ENCODE data around the gene MYCBPAP. TPM values are rescaled to one million over a fixed set of nuclear protein-coding genes. Genes with fewer than 3 reads are reported as not detected.

The MYCBPAP gene
- total RNA-seq (2022; extraction: Qiagen RNA extraction): 0.53 to 1.0 TPM (median 0.69 TPM) in 5 replicates

DNA sequence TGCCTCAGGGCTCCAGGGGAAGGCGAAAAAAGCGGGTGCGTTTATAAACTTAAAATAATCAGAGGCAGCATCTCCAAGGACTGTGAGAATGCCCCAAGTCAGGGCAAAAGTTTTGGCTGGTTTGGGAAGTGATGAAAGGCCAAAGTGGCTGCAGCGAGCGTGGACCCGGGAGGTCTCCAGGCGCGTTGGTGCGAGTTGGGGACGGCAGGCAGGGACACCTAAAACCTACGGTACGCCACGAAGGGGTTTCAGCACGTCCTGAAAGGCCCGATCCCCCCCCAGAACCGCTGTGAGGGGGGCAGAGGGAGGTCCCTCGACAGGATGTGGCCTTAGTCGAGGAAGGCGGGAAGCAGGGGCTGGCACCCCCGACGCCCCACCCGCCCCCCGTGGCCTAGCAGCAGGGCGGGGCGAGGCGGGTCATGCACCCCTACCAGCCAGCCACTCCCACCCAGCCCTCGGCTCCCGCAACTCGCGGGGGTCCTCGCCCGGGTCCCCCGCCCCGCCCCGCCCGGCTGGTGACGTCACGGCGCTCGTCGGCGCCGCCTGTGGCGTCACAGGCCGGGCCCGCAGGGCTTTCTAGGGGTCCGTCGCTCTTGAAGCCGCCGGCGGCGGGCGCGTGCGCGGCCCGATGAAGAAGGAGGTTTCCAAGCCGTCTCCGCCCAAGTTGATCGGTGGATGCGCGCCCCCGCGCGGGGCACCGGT, at the start of gene MYCBPAP:
Gene MYCBPAP (plus strand): TSS at position 569 of the 702 bp plus-strand sequence. CDS start 236 bp downstream, outside the sequence.

DNA sequence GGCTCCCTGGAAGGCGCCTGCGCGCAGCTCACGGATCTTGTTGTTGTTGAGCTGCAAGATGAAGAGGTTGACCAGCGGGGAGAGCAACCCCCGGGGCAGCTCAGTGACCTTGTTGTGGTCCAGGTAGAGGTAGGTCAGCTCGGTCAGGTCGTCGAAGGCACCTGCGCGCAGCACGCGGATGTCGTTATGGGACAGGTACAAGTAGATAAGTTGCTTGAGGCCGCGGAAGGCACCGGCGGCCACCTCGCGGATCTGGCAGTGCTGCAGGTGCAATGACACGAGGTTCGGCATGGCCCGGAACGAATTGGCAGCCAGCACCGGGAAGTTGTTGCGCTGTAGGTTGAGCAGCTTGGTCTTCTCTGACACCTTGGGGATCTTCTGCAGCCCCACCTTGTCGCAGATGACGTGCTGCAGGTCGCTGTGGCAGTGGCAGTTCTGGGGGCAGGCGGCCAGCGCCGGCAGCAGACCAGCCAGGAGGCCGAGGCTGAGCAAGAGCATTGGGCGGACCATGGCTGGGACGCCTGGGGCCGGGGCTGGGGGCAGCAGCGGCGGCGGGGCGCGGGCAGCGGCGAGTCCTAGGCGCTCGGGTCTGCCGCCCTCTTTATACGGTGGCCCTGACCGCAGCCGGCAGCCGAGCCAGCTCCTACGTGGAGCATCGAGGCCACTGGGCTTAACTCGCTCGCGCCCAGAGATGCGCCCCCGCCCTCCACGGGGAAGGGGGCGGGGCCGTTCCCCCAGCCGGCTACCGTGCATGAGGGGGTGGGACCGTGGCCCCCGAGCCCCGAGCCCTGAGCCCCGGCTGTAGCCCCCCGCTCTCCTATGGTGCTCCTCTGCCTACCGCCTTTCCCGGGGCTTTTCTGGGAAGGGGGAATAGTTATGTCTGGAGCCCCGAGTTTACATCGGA, 39.7 kb upstream of the MYCBPAP start, which contains the start of gene CHAD:
Gene CHAD (minus strand): TSS at position 577 of the 904 bp plus-strand sequence. CDS start 67 bp downstream, at position 510.

DNA sequence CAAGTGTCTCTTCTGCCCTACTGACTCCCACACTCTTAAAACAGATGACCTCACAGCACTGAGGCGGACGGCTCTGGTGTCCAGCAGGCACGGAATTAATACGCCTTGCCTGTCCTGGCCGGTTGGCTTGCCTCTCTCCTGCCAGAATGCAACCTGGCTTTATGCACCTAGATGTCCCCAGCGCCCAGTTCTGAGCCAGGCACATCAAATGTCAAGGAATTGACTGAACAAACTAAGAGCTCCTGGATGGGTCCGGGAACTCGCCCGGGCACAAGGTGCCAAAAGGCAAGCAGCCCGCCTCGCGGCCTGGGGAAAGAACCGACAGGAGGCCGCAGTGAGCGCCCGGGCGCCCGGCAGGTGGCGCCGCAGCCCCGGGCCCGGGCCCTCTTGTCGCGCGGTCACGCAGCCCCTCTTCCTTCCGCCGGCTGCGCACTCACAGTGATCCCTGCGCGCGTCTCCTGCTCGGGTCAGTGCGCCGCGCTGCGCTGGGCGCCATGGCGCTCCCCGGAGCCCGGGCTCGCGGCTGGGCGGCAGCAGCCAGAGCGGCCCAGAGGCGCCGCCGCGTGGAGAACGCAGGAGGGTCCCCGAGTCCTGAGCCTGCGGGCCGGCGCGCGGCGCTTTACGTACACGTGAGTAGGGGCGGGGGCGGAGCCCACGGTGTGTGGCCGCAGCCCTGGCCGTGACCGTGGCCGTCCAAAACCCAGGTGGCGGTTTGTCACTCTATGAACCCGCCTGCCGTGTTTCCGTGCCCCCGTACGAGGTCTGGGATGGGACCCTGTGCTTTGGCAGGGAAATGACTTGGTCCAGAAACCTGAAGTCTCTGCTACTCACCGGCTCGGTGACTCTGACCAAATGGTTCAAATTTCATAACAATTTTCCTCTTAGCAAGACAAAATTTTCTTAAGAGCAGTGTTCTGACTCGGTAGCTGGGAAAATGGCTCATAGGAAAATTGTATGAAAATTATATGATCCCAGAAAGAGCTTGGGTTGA, 29.6 kb upstream of the MYCBPAP start, which contains the start of gene RSAD1:
Gene RSAD1 (plus strand): TSS at position 470 of the 991 bp plus-strand sequence. CDS start 25 bp downstream, at position 495.

GRCh38 chr17:50532452-50533024, 24.3 kb downstream of the MYCBPAP start, which contains the start of gene EPN3:
Gene EPN3 (plus strand): TSS chr17:50532735. CDS start chr17:50536557, 3,822 bp downstream.

GRCh38 chr17:50547035-50547735, 38.9 kb downstream of the MYCBPAP start, which contains the start of gene SPATA20:
Gene SPATA20 (plus strand): TSS chr17:50547174. CDS start chr17:50547209, 35 bp downstream.

DNA sequence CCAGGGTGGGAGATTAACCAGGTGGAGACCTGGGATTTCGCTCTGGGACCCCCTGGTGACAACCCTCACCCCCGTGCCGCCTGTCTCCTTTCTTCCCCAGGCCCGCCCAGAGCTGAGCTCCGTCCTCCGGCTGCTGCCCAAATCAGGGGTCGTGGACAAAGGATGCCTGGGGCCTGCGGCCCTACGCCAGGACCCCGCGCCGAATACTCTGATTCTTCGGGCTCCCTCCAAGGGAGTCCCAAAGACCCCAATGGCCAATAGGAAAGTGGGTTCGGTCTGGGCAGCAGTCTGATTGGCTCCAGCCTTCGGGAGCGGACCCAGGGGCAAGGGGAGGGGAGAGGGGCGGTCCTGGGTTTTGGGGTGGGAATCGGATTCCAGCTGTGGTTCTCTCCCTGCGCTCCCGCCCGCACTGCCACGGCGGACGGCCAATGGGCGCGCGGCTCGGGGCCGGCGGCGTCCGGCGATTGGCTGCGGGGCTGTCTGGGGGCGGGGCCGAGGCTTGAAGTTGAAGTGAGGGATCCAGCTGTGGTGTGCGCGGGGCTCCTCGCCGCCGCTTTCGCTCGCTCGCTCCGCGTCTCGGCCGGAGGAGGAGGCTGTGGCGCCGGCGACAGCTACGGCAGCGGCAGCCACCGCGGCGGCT, 52.1 kb downstream of the MYCBPAP start, which contains the start of gene CACNA1G:
Gene CACNA1G (plus strand): TSS at position 531 of the 640 bp plus-strand sequence. CDS start 745 bp downstream, outside the sequence.

Other genes starting within 250 kb of the MYCBPAP start
- 19.2 to 32.5 TPM (median 24.2 TPM) in 5 replicates for gene TMEM92, start 234.0 kb upstream of the MYCBPAP start, total RNA-seq (2022; extraction: Qiagen RNA extraction)
- gene XYLT2, start 162.3 kb upstream of the MYCBPAP start, total RNA-seq (2022; extraction: Qiagen RNA extraction): 19.2 to 29.2 TPM (median 22.3 TPM) in 5 replicates
- gene MRPL27, start 135.3 kb upstream of the MYCBPAP start, total RNA-seq (2022; extraction: Qiagen RNA extraction): 141 to 162 TPM (median 151 TPM) in 5 replicates
- 14.9 to 16.1 TPM (median 15.6 TPM) in 5 replicates for gene EME1, start 135.2 kb upstream of the MYCBPAP start, total RNA-seq (2022; extraction: Qiagen RNA extraction)
- 228 to 234 TPM (median 229 TPM) in 5 replicates for gene LRRC59, start 110.9 kb upstream of the MYCBPAP start, total RNA-seq (2022; extraction: Qiagen RNA extraction)
- gene ACSF2, start 82.2 kb upstream of the MYCBPAP start, total RNA-seq (2022; extraction: Qiagen RNA extraction): 10.1 to 14.8 TPM (median 13.8 TPM) in 5 replicates
- gene CHAD, start 39.6 kb upstream of the MYCBPAP start, total RNA-seq (2022; extraction: Qiagen RNA extraction): not detected in 5 replicates
- gene RSAD1, start 29.6 kb upstream of the MYCBPAP start, total RNA-seq (2022; extraction: Qiagen RNA extraction): 29.2 to 39.8 TPM (median 35.9 TPM) in 5 replicates
- gene EPN3, start 24.3 kb downstream of the MYCBPAP start, total RNA-seq (2022; extraction: Qiagen RNA extraction): 0.09 to 0.32 TPM (median 0.21 TPM) in 5 replicates
- gene SPATA20, start 38.7 kb downstream of the MYCBPAP start, total RNA-seq (2022; extraction: Qiagen RNA extraction): 62.3 to 91.7 TPM (median 88.3 TPM) in 5 replicates
- gene CACNA1G, start 52.3 kb downstream of the MYCBPAP start, total RNA-seq (2022; extraction: Qiagen RNA extraction): 2.9 to 4.7 TPM (median 4.4 TPM) in 5 replicates
- 118 to 153 TPM (median 145 TPM) in 5 replicates for gene ABCC3, start 126.4 kb downstream of the MYCBPAP start, total RNA-seq (2022; extraction: Qiagen RNA extraction)
- 44.1 to 49.4 TPM (median 46.6 TPM) in 5 replicates for gene ANKRD40, start 199.5 kb downstream of the MYCBPAP start, total RNA-seq (2022; extraction: Qiagen RNA extraction)
- 62.9 to 117 TPM (median 86.6 TPM) in 5 replicates for gene LUC7L3, start 211.2 kb downstream of the MYCBPAP start, total RNA-seq (2022; extraction: Qiagen RNA extraction)